Endothelial cell (in vitro differentiated cells): Measurements from ENCODE around the gene SELENOO. TPM values are rescaled to one million over a fixed set of nuclear protein-coding genes. Genes with fewer than 3 reads are reported as not detected.

Experiments used
- DNase-seq: peaks from one replicate; pipeline ENCODE4 v3.0.0; 2021; ENCODE audit warnings: low spot score
- H3K27ac Mint-ChIP-seq: one replicate; pipeline ENCODE4 v1.8.0; 2021; ENCODE audit warnings: mixed read lengths, inconsistent platforms; ENCODE audit not compliant: unreplicated experiment
- H3K27me3 Mint-ChIP-seq: one replicate; pipeline ENCODE4 v1.8.0; 2021; ENCODE audit warnings: mild to moderate bottlenecking, moderate library complexity, mixed read lengths, inconsistent platforms; ENCODE audit not compliant: unreplicated experiment
- H3K36me3 Mint-ChIP-seq: one replicate; pipeline ENCODE4 v1.8.0; 2021; ENCODE audit warnings: mild to moderate bottlenecking, low read depth, mixed read lengths, inconsistent platforms; ENCODE audit not compliant: unreplicated experiment
- H3K4me1 Mint-ChIP-seq: one replicate; pipeline ENCODE4 v1.8.0; 2021; ENCODE audit warnings: mild to moderate bottlenecking, mixed read lengths, inconsistent platforms; ENCODE audit not compliant: unreplicated experiment
- H3K4me3 Mint-ChIP-seq: one replicate; pipeline ENCODE4 v1.8.0; 2021; ENCODE audit warnings: mild to moderate bottlenecking, mixed read lengths, inconsistent platforms; ENCODE audit not compliant: unreplicated experiment
- H3K9me3 Mint-ChIP-seq: one replicate; pipeline ENCODE4 v1.8.0; 2021; ENCODE audit warnings: mixed read lengths, inconsistent platforms; ENCODE audit not compliant: unreplicated experiment
- CTCF ChIP-seq: fragments of 200-600 bp; sonication (generic); IDR thresholded peaks from one replicate; pipeline ENCODE4 v1.5.0; 2021; ENCODE audit warnings: antibody characterized with exemption; ENCODE audit not compliant: unreplicated experiment
- total RNA-seq: library from RNA; stranded (reverse); fragmentation: NEBNext Ultra II Directional; extraction: Animal tissue kit (Norgen Biotek cat#: 25700); gene quantifications from one replicate; pipeline ENCODE4 v1.2.1, GENCODE V29; 2021; ENCODE audit not compliant: unreplicated experiment

SELENOO gene
- total RNA-seq, 1 donor from 2014 or later = 18.7 TPM

GRCh38 chr22:50173983-50174355 is 26.8 kb upstream of the SELENOO start:
- H3K36me3 Mint-ChIP-seq = no peaks in the 10 kb centered on the region
- peaks cover 24% of the 10 kb centered on the region for H3K27me3 Mint-ChIP-seq
- TF ChIP-seq CTCF = no peak
- no peak overlapping the region for H3K4me3 Mint-ChIP-seq
- H3K4me1 Mint-ChIP-seq = no peaks in the 10 kb centered on the region
- no peak overlapping the region for H3K27ac Mint-ChIP-seq
- no peaks in the 10 kb centered on the region for H3K9me3 Mint-ChIP-seq
- DNase-seq = no peak

GRCh38 chr22:50174382-50175190 is 26.2 kb upstream of the SELENOO start:
- peaks cover 21% of the 10 kb centered on the region for H3K27me3 Mint-ChIP-seq
- no peak overlapping the region for H3K4me3 Mint-ChIP-seq
- H3K9me3 Mint-ChIP-seq = no peaks in the 10 kb centered on the region
- H3K36me3 Mint-ChIP-seq = no peaks in the 10 kb centered on the region
- H3K27ac Mint-ChIP-seq = no peak overlapping the region
- no peak for DNase-seq
- no peak for TF ChIP-seq CTCF
- H3K4me1 Mint-ChIP-seq = no peaks in the 10 kb centered on the region

- H3K27me3 Mint-ChIP-seq = peaks cover 24% of the 10 kb centered on the region
These were observed 25.7 kb upstream of the SELENOO start for GRCh38 chr22:50175191-50175461.

GRCh38 chr22:50175921-50176849 is 24.6 kb upstream of the SELENOO start:
- Mint-ChIP-seq H3K36me3 (no peaks in the 10 kb centered on the region), H3K4me1 (no peaks in the 10 kb centered on the region), H3K27ac (no peak overlapping the region), H3K27me3 (peaks cover 21% of the 10 kb centered on the region), H3K4me3 (no peak overlapping the region), H3K9me3 (no peaks in the 10 kb centered on the region)
- no peak for TF ChIP-seq CTCF
- no peak for DNase-seq

More at GRCh38 chr22:50175191-50175461, 25.7 kb upstream of the SELENOO start:
- Mint-ChIP-seq H3K9me3 (no peaks in the 10 kb centered on the region), H3K4me1 (no peaks in the 10 kb centered on the region), H3K4me3 (no peak overlapping the region), H3K36me3 (no peaks in the 10 kb centered on the region), H3K27ac (no peak overlapping the region)
- no peak for TF ChIP-seq CTCF
- DNase-seq = no peak
